K562 (cell line): ENCODE results near the gene CTIF. TPM values are rescaled to one million over a fixed set of nuclear protein-coding genes. Genes with fewer than 3 reads are reported as not detected.

Experiments
- ATAC-seq: fragments of 200-7000 bp; cut with Tn5 transposase; 3 replicates; pipeline ENCODE4 v1.9.1; 2020; ENCODE audit warnings: moderate library complexity
- BruUV-seq: library from RNA; stranded (reverse); fragments of 400-500 nt; replicated peaks from 2 replicates; lab custom pipeline; 2021; lab: Mats Ljungman, UMichigan
- CTCF ChIA-PET: fragments of 300-600 bp; formaldehyde crosslinking; extraction: SDS; loops from one replicate; lab custom pipeline; 2021; ENCODE audit warnings: low intra/inter-chr PET ratio; lab: Yijun Ruan, JAX
- POLR2A ChIA-PET: fragments of 300-600, 350-650 bp; sonication (Branson Sonifier 250); formaldehyde crosslinking; extraction: SDS; loops from one replicate; lab custom pipeline; 2021; ENCODE audit warnings: antibody characterized with exemption, inconsistent platforms; lab: Yijun Ruan, JAX
- DNase-seq, 4 experiments: peaks; one replicate each; pipeline versions ENCODE4 v3.0.0 to v3.0.0-alpha.2; 2011 to 2018; ENCODE audit warnings: low spot score in 3 of 4, mixed read lengths in 3 of 4; ENCODE audit errors: extremely low read depth in 1 of 4
- FAIRE-seq: peaks from 2 replicates; lab custom pipeline; 2011; peaks lifted over from hg19 to GRCh38; lab: Jason Lieb, UNC
- H2AFZ ChIP-seq: 2 replicates; pipeline ENCODE4 v1.6.0; 2011; ENCODE audit warnings: low read depth, low read length, control low read depth, inconsistent platforms
- H3K27ac ChIP-seq: fragments of 200-600 bp; 3 replicates; pipeline ENCODE4 v1.8.0; 2011; ENCODE audit warnings: low read depth, mild to moderate bottlenecking, control low read depth, inconsistent platforms, low read length, moderate library complexity, mixed read lengths; ENCODE audit errors: extremely low read depth
- H3K27me3 ChIP-seq, 2 experiments: fragments of 300-600 bp in 1 of 2; 2 replicates in 1 of 2; 3 replicates in 1 of 2; pipeline versions ENCODE4 v1.6.0 to v1.8.0; 2011; ENCODE audit warnings: inconsistent platforms in 2 of 2, low read length in 2 of 2, mild to moderate bottlenecking in 1 of 2, mixed read lengths in 1 of 2, moderate library complexity in 1 of 2; ENCODE audit not compliant: control insufficient read depth in 2 of 2, insufficient read depth in 2 of 2
- H3K36me3 ChIP-seq: fragments of 300-600 bp; 3 replicates; pipeline ENCODE4 v1.8.0; 2011; ENCODE audit warnings: mild to moderate bottlenecking, low read length, inconsistent platforms; ENCODE audit not compliant: control insufficient read depth, insufficient read depth
- H3K4me1 ChIP-seq, 2 experiments: fragments of 200-600 bp in 1 of 2; replicated peaks in 1 of 2; 2 replicates in 1 of 2; 3 replicates in 1 of 2; pipeline versions ENCODE4 v1.5.1 to v1.8.0; 2011; ENCODE audit warnings: inconsistent platforms in 2 of 2, low read length in 2 of 2, mild to moderate bottlenecking in 1 of 2, mixed read lengths in 1 of 2, moderate library complexity in 1 of 2; ENCODE audit not compliant: control insufficient read depth in 2 of 2, insufficient read depth in 2 of 2
- H3K4me2 ChIP-seq: 2 replicates; pipeline ENCODE4 v1.6.1; 2011; ENCODE audit warnings: low read length, control low read depth, inconsistent platforms, mixed read lengths; ENCODE audit not compliant: insufficient read depth
- H3K4me3 ChIP-seq: fragments of 200-600 bp; sonication (generic), shearing (Covaris generic); 2 replicates; pipeline ENCODE4 v1.5.1; 2016; ENCODE audit warnings: control low read depth, inconsistent platforms
- H3K79me2 ChIP-seq: fragments of 200-600 bp; 3 replicates; pipeline ENCODE4 v1.8.0; 2011; ENCODE audit warnings: low read length, inconsistent platforms; ENCODE audit not compliant: control insufficient read depth, insufficient read depth
- H3K9ac ChIP-seq, 2 experiments: 2 replicates each; pipeline versions ENCODE4 v1.6.0 to v1.6.1; 2011; ENCODE audit warnings: low read depth in 2 of 2, low read length in 2 of 2, control low read depth in 1 of 2, inconsistent platforms in 1 of 2, mild to moderate bottlenecking in 1 of 2, mixed read lengths in 1 of 2; ENCODE audit not compliant: insufficient read depth in 1 of 2
- H3K9me1 ChIP-seq: one replicate; pipeline ENCODE4 v1.6.0; 2011; ENCODE audit warnings: inconsistent platforms, mild to moderate bottlenecking, low read length, moderate library complexity; ENCODE audit not compliant: control insufficient read depth, insufficient read depth
- H3K9me3 ChIP-seq: replicated peaks from 2 replicates; pipeline ENCODE4 v1.5.1; 2011; ENCODE audit warnings: low read depth, low read length, inconsistent platforms; ENCODE audit not compliant: control insufficient read depth, insufficient read depth
- H4K20me1 ChIP-seq: replicated peaks from 2 replicates; pipeline ENCODE4 v1.6.1; 2011; ENCODE audit warnings: low read length, inconsistent platforms, mixed read lengths; ENCODE audit not compliant: control insufficient read depth, insufficient read depth
- ATF7 ChIP-seq: fragments of 450-650 bp; IDR thresholded peaks from 2 replicates; pipeline ENCODE4 v1.7.1; 2014; ENCODE audit warnings: mild to moderate bottlenecking, moderate library complexity
- JUND ChIP-seq, 2 experiments: IDR thresholded peaks; 2 replicates in 1 of 2; 3 replicates in 1 of 2; pipeline ENCODE4 v1.6.1; 2011; ENCODE audit warnings: borderline replicate concordance in 2 of 2, low read depth in 2 of 2, low read length in 2 of 2, improper control_type of control experiment in 1 of 2, missing biosample characterization in 1 of 2, missing genetic modification characterization in 1 of 2, missing genetic modification reagents in 1 of 2
- KAT7 ChIP-seq: sonication (generic); formaldehyde crosslinking; IDR thresholded peaks from 2 replicates; pipeline ENCODE4 v1.8.0; 2022; ENCODE audit warnings: missing genetic modification reagents, mild to moderate bottlenecking, borderline replicate concordance
- KDM4B ChIP-seq, 2 experiments: fragments of 450-650 bp in 1 of 2; sonication (generic) in 1 of 2; IDR thresholded peaks; 2 replicates each; pipeline ENCODE4 v1.6.1; 2016 to 2017; ENCODE audit warnings: borderline replicate concordance in 2 of 2, antibody characterized with exemption in 1 of 2, low read depth in 1 of 2, mild to moderate bottlenecking in 1 of 2
- PKNOX1 ChIP-seq: fragments of 450-650 bp; IDR thresholded peaks from 2 replicates; pipeline ENCODE4 v1.6.1; 2016
- POU5F1 ChIP-seq: fragments of 150-350 bp; IDR thresholded peaks from 2 replicates; pipeline ENCODE4 v1.6.1; 2014; ENCODE audit warnings: borderline replicate concordance, low read length, low read depth, mild to moderate bottlenecking; ENCODE audit not compliant: partially characterized antibody
- SMAD1 ChIP-seq: fragments of 150-350 bp; IDR thresholded peaks from 2 replicates; pipeline ENCODE4 v1.6.1; 2014; ENCODE audit warnings: low read length, low read depth; ENCODE audit not compliant: partially characterized antibody
- SMARCA4 ChIP-seq: fragments of 450-650 bp; IDR thresholded peaks from 2 replicates; pipeline ENCODE4 v1.6.1; 2016
- TCF3 ChIP-seq: sonication (generic); formaldehyde crosslinking; IDR thresholded peaks from 2 replicates; pipeline ENCODE4 v1.4.0; 2020; ENCODE audit warnings: mild to moderate bottlenecking, missing genetic modification reagents
- TCF7L2 ChIP-seq: fragments of 150-350 bp; IDR thresholded peaks from 2 replicates; pipeline ENCODE4 v1.6.1; 2016; ENCODE audit warnings: low read depth, mild to moderate bottlenecking, low read length, moderate library complexity
- ZNF589 ChIP-seq: fragments of 200-800 bp; sonication (Bioruptor generic); IDR thresholded peaks from 2 replicates; pipeline ENCODE4 v1.6.1; 2016; ENCODE audit warnings: low read depth, missing genetic modification characterization, missing compliant biosample characterization
- ZNF699 ChIP-seq: fragments of 250-450 bp; sonication (Bioruptor Pico); IDR thresholded peaks from 2 replicates; pipeline ENCODE4 v1.8.0; 2021; ENCODE audit warnings: mild to moderate bottlenecking, moderate library complexity; ENCODE audit not compliant: insufficient replicate concordance
- WGBS: fragments of 100-300 bp; shearing (Covaris generic); methylation state at CpG from one replicate; pipeline ENCODE4 v1.1.6; 2016; ENCODE audit warnings: low coverage, mixed read lengths; ENCODE audit not compliant: insufficient coverage; ENCODE audit errors: missing lambda C conversion rate; 5-methylcytosine and 5-hydroxymethylcytosine counted together
- in situ Hi-C: fragments of 300-500 bp; cut with MboI; formaldehyde crosslinking; loops from 4 replicates; pipeline ENCODE4 v1.15.0; 2018; ENCODE audit warnings: inconsistent platforms, mixed read lengths
- intact Hi-C: fragments of 100-400 bp; cut with micrococcal nuclease; formaldehyde crosslinking; loops from 2 replicates; pipeline ENCODE4 v1.14.2; 2022
- polyA plus RNA-seq, 8 experiments: library from polyadenylated mRNA; depleted of rRNA in 4 of 8; stranded (reverse) in 5 of 8; unstranded in 3 of 8; fragments of >200 nt; fragmentation: Nextera tagmentation in 2 of 8; fragmentation: Illumina TruSeq in 1 of 8; extraction: Ambion mirVana in 2 of 8; extraction: Trizol in 1 of 8; gene quantifications; 2 replicates each; pipeline versions ENCODE4 v1.2.1 to v1.2.3, GENCODE V29; 2011 to 2014; ENCODE audit warnings: inconsistent platforms in 1 of 8, missing spikeins in 1 of 8
- total RNA-seq, 7 experiments: library from RNA; depleted of rRNA in 6 of 7; stranded (reverse); fragments of >200 nt in 6 of 7; fragmentation: Illumina TruSeq in 2 of 7; extraction: Trizol in 2 of 7; gene quantifications; 2 replicates each; pipeline versions ENCODE4 v1.2.1 to v1.2.3, GENCODE V29; 2011 to 2021; ENCODE audit warnings: low replicate concordance in 1 of 7
- TF ChIP-seq, protein P1 (sequence below): fragments of 200-800 bp; sonication (Bioruptor generic); IDR thresholded peaks from 2 replicates; pipeline ENCODE4 v1.6.1; 2017; ENCODE audit warnings: missing genetic modification characterization, missing compliant biosample characterization

Gene CTIF
- total and polyA plus RNA-seq, 9 of the 15 experiments (the other 6 are each of a cell fraction or from before 2014, with no cell fraction given), result 0.17 to 11.5 (median 2.2) TPM

- H3K9me1 ChIP-seq, result no peaks in the 10 kb centered on the region
- peak; percentile 96 for ATAC-seq
- peak overlapping the region in 1 of 2 experiments; percentile 64; a peak in 1 of 4 replicates for H3K9ac ChIP-seq
- peaks cover 12 to 22% of the 10 kb centered on the region in 2 experiments; a peak in 3 of 5 replicates for H3K4me1 ChIP-seq
- peak; percentile 89 for FAIRE-seq
- no peaks in the 10 kb centered on the region for H3K36me3 ChIP-seq
- H3K79me2 ChIP-seq, result no peaks in the 10 kb centered on the region
- in situ Hi-C loops, result no loop called here
- no peak overlapping the region for H3K4me3 ChIP-seq
- intact Hi-C loops, result no loop called here
- H4K20me1 ChIP-seq, result no peaks in the 10 kb centered on the region
- peak; percentile 32 to 68 (median 52) for DNase-seq
- no TSS peak for BruUV-seq
- CTCF ChIA-PET, result no interaction called here
- POLR2A ChIA-PET, result interaction anchor here (0.6 to 1.3 kb wide), 3 partner anchors 11 to 14 kb away, joined by 3 to 5 read pairs (median 3); no protein-coding TSS in a partner anchor
- H3K27ac ChIP-seq, result peak overlapping the region; percentile 29; the same call in 2 of the 3 replicates
- H3K27me3 ChIP-seq, result no peaks in the 10 kb centered on the region
- H3K9me3 ChIP-seq, result no peaks in the 10 kb centered on the region
- H2AFZ ChIP-seq, result peak overlapping the region; percentile 54; the same call in 1 of the 2 replicates
- H3K4me2 ChIP-seq, result peak overlapping the region; percentile 17; the same call in 1 of the 2 replicates
- 2% methylated on average over 4 of the region's 5 CpGs for WGBS
- TF ChIP-seq KAT7 (no peak), JUND (IDR thresholded peaks at IDR 0.05; ENCODE audit: borderline replicate concordance, low read depth, low read length) (peak; percentile 59), JUND (tag; IDR thresholded peaks at IDR 0.05; ENCODE audit: borderline replicate concordance, low read depth, low read length) (peak; percentile 73; the same call in 1 of the 3 replicates), TCF3 (CRISPR knock-in tag) (peak; percentile 17; the same call in 1 of the 2 replicates), PKNOX1 (peak; percentile 43; the same call in 1 of the 2 replicates), ZNF699 (CRISPR knock-in tag) (no peak), TCF7L2 (peak; percentile 50; the same call in 1 of the 2 replicates), KDM4B (IDR thresholded peaks at IDR 0.05; ENCODE audit: borderline replicate concordance in 2 of 2, low read depth in 1 of 2) (no peak), SMARCA4 (0 out of 2 replicates have a peak, but pooled peaks have one; percentile 45), ATF7 (peak; percentile 92), SMAD1 (no peak), ZNF589 (CRISPR knock-in tag) (no peak), POU5F1 (no peak)
- TF ChIP-seq, protein P1, sequence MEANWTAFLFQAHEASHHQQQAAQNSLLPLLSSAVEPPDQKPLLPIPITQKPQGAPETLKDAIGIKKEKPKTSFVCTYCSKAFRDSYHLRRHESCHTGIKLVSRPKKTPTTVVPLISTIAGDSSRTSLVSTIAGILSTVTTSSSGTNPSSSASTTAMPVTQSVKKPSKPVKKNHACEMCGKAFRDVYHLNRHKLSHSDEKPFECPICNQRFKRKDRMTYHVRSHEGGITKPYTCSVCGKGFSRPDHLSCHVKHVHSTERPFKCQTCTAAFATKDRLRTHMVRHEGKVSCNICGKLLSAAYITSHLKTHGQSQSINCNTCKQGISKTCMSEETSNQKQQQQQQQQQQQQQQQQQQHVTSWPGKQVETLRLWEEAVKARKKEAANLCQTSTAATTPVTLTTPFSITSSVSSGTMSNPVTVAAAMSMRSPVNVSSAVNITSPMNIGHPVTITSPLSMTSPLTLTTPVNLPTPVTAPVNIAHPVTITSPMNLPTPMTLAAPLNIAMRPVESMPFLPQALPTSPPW (CRISPR knock-in tag), result peak; percentile 17; the same call in 1 of the 2 replicates
Observed at GRCh38 chr18:48813833-48814489, 275.1 kb downstream of the CTIF start.
